ENCODE data around the gene ATP23.

Gene ATP23

DNA sequence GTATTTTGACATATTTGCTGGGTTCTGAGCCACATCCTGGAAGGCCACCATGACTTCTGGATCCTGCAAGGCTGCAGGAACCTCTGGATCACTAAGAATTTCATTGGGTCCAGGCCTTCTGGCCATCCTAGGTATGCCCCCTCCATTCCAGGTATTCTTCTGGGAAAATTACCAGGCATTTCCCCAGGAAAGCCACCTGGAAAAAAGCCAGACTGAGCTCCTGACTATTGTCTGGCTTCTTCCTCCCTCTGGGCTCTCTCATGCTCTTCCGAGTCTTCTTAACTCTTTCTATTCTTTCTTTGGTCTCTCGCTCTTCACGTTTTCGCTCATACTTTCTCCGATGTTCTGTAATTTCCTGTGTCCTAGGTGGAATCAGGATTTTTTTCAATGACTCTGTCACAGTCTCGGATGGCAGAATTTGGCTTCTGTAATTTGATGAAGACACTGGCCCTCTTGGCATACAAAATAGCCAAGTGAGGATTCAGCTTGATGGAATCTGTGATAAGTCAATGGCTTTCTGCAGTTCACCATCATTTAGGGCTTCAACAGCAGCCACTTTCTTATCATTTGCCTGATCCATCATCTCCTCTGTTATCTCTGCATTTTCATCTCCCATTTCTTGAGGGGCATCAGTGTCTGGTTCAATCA, 42.6 kb downstream of the ATP23 start:
- DNase-seq, result no peak

DNA sequence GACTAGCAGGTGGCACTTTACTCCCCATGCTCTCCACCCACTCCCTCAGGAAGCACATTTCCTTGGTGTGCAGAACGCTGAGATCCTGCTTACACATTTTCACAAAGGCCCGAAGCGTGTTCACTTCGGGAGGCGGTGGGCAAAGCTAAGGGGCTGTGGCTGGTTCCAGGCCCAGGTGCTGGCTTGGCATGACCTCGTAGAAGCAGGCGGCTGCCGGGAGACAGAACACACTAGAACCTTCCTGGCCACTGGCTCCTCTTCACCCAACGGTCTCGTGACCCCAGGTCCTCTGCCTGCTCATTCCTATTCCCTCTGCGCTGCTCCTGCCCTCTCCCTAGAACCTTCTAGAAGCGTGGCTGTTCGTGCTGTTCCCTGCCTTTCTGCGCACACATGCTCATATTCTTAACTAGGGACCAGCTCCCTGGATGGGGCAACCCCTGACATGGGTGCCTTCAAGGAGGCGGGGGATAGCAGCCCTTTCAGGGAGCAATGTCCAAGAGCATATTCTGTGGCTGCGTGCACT, 43.3 kb downstream of the ATP23 start:
- DNase-seq, result no peak

GRCh38 chr12:57985685-57986084, 44.3 kb downstream of the ATP23 start:
- no peak for DNase-seq

GRCh38 chr12:57989838-57990237, 48.5 kb downstream of the ATP23 start:
- DNase-seq, result no peak

DNA sequence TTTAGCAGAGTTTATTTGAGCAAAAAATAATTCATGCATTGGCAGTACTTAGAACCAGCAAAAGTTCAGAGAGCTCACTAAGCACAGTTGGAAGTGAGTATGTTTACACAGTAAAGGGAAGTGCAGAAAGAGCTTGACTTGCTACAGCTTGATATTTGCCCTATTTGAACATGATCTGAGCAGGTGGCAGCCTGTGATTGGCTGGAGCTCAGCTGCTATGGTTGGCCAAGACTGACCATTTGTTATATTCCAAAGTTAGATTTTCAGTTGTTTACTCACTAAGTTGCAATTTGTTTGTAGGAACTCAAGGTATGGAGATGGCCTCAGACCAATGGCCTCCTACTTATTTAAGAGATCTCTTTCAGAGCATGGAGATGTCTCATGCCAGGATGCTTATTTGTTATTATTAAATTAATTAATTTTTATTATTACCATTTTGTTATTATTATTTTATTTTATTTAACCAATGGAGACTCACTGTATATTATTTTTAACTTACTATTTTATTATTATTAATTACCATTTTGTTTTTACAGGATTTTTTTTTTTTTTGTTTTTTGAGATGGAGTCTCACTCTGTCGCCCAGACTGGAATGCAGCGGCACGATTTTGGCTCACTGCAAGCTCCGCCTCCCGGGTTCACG, 49.0 kb downstream of the ATP23 start:
- DNase-seq, result no peak

DNA sequence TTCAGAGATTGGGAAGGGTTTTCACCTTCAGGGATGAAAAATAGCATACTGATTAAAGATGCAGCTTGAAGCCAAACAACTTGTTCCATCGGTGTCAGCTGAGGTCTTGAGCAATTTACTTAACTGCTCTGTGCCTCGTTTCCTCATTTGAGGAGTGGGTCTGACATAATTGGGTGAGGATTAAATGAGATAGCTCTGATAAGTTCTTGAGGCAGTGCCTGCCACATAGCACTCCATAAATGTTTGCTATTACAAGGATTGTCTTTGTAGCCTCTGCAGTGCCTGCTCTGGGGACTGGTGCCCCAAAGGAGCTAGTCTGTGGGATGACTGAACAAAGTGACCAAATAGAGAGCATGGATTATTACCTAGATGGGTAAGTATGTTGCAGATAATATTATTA, 50.6 kb downstream of the ATP23 start:
- DNase-seq, result no peak

DNA sequence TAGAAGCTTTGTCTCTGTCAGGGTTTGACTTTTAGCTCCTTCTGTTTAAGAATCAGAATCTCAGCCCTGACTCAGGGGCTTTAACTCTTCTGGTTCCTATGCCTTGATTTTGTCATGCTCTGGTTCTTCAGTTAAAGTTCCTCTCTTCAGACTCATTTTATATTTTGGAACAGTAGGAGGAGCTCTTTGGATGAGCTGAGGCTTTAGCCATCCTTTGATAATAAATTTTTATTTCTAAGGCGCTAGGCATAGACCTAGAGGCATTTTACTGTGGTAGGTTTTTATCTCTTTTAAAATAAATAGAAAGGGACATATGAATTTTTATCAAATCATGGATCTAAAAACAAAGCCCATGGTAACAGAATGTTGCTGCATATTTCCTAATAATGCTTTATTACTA, 51.7 kb downstream of the ATP23 start:
- DNase-seq, result no peak

- no peak for DNase-seq
These were observed 52.5 kb downstream of the ATP23 start for GRCh38 chr12:57993834-57994233.

GRCh38 chr12:57996520-57996919, 55.2 kb downstream of the ATP23 start:
- no peak for DNase-seq

GRCh38 chr12:57998251-57998650, 56.9 kb downstream of the ATP23 start:
- DNase-seq, result no peak

- no peak for DNase-seq
These were observed 59.1 kb downstream of the ATP23 start for GRCh38 chr12:58000499-58000898.

- DNase-seq, result no peak
These were observed 66.5 kb downstream of the ATP23 start for GRCh38 chr12:58007875-58008274.

GRCh38 chr12:58008634-58009033, 67.3 kb downstream of the ATP23 start:
- no peak for DNase-seq
